Vagina (tissue), 2 donors: ENCODE results near the gene CPLX1. TPM values are rescaled to one million over a fixed set of nuclear protein-coding genes. Genes with fewer than 3 reads are reported as not detected.

Experiments used
- DNase-seq, 2 donors: peaks; one replicate each; pipeline ENCODE4 v3.0.0-alpha.2; 2017; ENCODE audit errors: extremely low spot score in 2 of 2
- H3K27ac ChIP-seq: fragments of 200-600 bp; sonication (generic); one replicate; pipeline ENCODE4 v1.5.1; 2019
- H3K27me3 ChIP-seq: fragments of 200-600 bp; sonication (generic); one replicate; pipeline ENCODE4 v1.5.1; 2019
- H3K36me3 ChIP-seq, 2 donors: fragments of 200-600 bp; sonication (generic); one replicate each; pipeline ENCODE4 v1.5.1; 2017 to 2019
- H3K4me1 ChIP-seq: fragments of 200-600 bp; sonication (generic); one replicate; pipeline ENCODE4 v1.5.1; 2019
- H3K4me3 ChIP-seq, 2 donors: fragments of 200-600 bp; sonication (generic); 1 replicate in 1 of 2; 2 replicates in 1 of 2; pipeline ENCODE4 v1.5.1; 2016 to 2019
- H3K9me3 ChIP-seq: fragments of 200-600 bp; sonication (generic); one replicate; pipeline ENCODE4 v1.5.1; 2019
- CTCF ChIP-seq, 3 experiments: fragments of 450-650 bp in 2 of 3; fragments of 200-600 bp in 1 of 3; sonication (generic) in 1 of 3; IDR thresholded peaks; one replicate each; pipeline ENCODE4 v1.5.1; 2017 to 2019; ENCODE audit warnings: antibody characterized with exemption in 3 of 3, mild to moderate bottlenecking in 2 of 3, moderate library complexity in 2 of 3
- POLR2A ChIP-seq, 2 donors: fragments of 450-650 bp; IDR thresholded peaks; one replicate each; pipeline ENCODE4 v1.6.1; 2017; ENCODE audit warnings: antibody characterized with exemption in 2 of 2, mild to moderate bottlenecking in 2 of 2, moderate library complexity in 2 of 2
- POLR2AphosphoS5 ChIP-seq, 2 donors: sonication (generic); formaldehyde crosslinking; IDR thresholded peaks; one replicate each; pipeline ENCODE4 v1.9.0; 2017; ENCODE audit warnings: antibody characterized with exemption in 2 of 2, mild to moderate bottlenecking in 2 of 2, low read depth in 1 of 2; ENCODE audit not compliant: insufficient read depth in 1 of 2
- intact Hi-C: fragments of 100-400 bp; cut with DNase I; formaldehyde crosslinking; loops from one replicate; pipeline ENCODE4 v1.15.1; 2023
- total RNA-seq: library from RNA; depleted of rRNA; stranded (reverse); fragments of >200 nt; gene quantifications from one replicate; pipeline ENCODE4 v1.2.3, GENCODE V29; 2016

The CPLX1 gene
- 0.98 TPM for total RNA-seq

DNA sequence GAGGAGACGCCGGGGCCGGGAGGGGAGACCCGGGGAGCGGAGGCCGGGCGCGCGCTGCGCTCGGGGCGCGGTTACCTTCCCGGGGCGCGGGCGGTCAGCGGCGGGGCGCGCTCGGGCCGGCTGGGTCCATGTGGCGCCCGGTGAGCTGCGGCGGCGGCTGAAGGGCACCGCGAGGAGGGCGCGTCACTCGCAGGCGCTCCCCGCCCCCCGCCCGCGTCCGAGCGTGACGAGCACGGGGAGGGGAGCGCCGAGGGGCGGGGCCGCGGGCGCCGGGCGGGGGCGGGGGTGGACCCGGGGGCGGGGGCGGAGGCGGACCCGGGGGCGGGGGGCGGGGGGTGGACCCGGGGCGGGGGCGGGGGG is at the start of gene CPLX1:
TSS of gene CPLX1 (minus strand) at position 159 of the 360 bp plus-strand sequence. CDS start 1,607 bp downstream, outside the sequence.
- no peak for DNase-seq
- TF ChIP-seq POLR2AphosphoS5 (IDR thresholded peaks at IDR 0.05; ENCODE audit: insufficient read depth in 1 of 2, low read depth in 1 of 2) (no peak), POLR2A (IDR thresholded peaks at IDR 0.05) (no peak), CTCF (IDR thresholded peaks at IDR 0.05) (no peak)
- H3K36me3 ChIP-seq = no peaks in the 10 kb centered on the region
- H3K4me1 ChIP-seq = peaks cover 13% of the 10 kb centered on the region
- peak within 1 kb of the TSS; percentile 30 to 44 for H3K4me3 ChIP-seq
- peaks cover 25% of the 10 kb centered on the region for H3K27me3 ChIP-seq
- H3K9me3 ChIP-seq = no peaks in the 10 kb centered on the region
- H3K27ac ChIP-seq = no peak within 1 kb of the TSS
- intact Hi-C loops = no loop called here

- no peak for TF ChIP-seq CTCF (IDR thresholded peaks at IDR 0.05)
- TF ChIP-seq POLR2AphosphoS5 (IDR thresholded peaks at IDR 0.05; ENCODE audit: insufficient read depth in 1 of 2, low read depth in 1 of 2) = no peak
- no peak for TF ChIP-seq POLR2A (IDR thresholded peaks at IDR 0.05)
- H3K27me3 ChIP-seq = no peaks in the 10 kb centered on the region
- no peak overlapping the region for H3K27ac ChIP-seq
- H3K36me3 ChIP-seq = peaks cover 0 to 70% of the 10 kb centered on the region in 2 donors
- DNase-seq = no peak
- no peaks in the 10 kb centered on the region for H3K4me1 ChIP-seq
- no peak overlapping the region for H3K4me3 ChIP-seq
- intact Hi-C loops = no loop called here
- no peaks in the 10 kb centered on the region for H3K9me3 ChIP-seq
Measured at GRCh38 chr4:874971-875817, 49.3 kb upstream of the CPLX1 start.

DNA sequence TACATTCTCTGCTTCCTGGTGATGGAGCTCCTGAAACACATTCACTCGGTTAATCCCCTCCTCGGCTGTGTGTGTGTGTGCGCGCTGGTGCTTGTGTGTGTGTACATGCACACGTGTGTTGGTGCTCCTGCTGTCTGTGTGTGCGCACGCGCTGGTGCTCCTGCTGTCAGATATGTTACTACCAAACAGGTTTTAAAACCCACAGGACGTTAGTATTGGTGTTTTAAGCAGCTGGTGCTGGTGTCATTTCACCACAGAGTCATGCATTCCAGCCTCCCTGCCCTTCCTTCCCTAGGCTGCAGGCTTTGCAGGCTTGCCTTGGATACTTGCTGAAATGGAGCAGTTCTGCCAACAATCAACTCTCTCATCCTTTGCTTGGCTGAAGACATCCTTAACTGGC is 48.1 kb upstream of the CPLX1 start:
- no peak overlapping the region for H3K27ac ChIP-seq
- TF ChIP-seq POLR2AphosphoS5 (IDR thresholded peaks at IDR 0.05; ENCODE audit: insufficient read depth in 1 of 2, low read depth in 1 of 2) (no peak), CTCF (IDR thresholded peaks at IDR 0.05) (no peak), POLR2A (IDR thresholded peaks at IDR 0.05) (no peak)
- H3K27me3 ChIP-seq = no peaks in the 10 kb centered on the region
- H3K36me3 ChIP-seq = peaks cover 0 to 70% of the 10 kb centered on the region in 2 donors
- no peak overlapping the region for H3K4me3 ChIP-seq
- intact Hi-C loops = no loop called here
- no peak for DNase-seq
- H3K4me1 ChIP-seq = no peaks in the 10 kb centered on the region
- no peaks in the 10 kb centered on the region for H3K9me3 ChIP-seq

DNA sequence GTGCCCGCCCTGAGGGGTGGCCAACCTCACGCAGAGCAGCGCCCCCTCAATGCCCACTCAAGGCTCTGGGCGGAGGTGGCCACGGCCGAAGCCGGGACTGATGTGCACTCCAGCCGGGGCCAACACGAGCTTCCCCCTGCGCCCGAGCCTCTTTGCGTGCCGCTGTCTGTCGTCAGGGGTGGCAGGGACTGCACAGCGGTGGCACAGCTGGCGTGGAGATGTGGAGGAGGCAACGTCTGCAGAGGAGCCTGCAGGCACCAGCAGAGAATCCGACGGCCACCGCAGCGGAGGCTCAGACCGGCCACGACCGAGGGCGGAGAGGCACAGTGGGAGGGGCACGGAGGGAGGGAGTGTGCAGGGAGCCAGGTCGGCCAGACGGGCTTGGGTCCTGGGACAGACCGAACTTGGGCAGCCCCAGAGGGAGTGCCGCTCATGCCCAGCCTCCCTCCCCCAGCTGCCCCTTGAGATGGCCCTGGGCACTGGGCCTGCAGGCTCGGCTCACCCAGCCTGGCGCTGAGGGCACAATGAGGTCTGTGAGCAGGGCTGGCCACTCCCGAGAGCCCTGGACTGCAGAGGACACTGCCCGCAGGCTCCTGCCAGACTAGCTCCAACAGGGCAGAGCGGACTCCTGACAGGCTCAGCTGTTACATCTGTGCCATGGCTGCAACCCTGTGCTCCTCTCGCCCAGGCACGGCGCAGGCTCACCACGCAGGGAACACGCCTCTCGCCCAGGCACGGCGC is 46.5 kb upstream of the CPLX1 start:
- no peak overlapping the region for H3K27ac ChIP-seq
- intact Hi-C loops = no loop called here
- no peak for TF ChIP-seq CTCF (IDR thresholded peaks at IDR 0.05)
- no peak for TF ChIP-seq POLR2A (IDR thresholded peaks at IDR 0.05)
- no peak for TF ChIP-seq POLR2AphosphoS5 (IDR thresholded peaks at IDR 0.05; ENCODE audit: insufficient read depth in 1 of 2, low read depth in 1 of 2)
- no peak overlapping the region for H3K4me3 ChIP-seq
- no peak for DNase-seq
- H3K27me3 ChIP-seq = no peaks in the 10 kb centered on the region
- no peaks in the 10 kb centered on the region for H3K4me1 ChIP-seq
- peaks cover 0 to 76% of the 10 kb centered on the region in 2 donors for H3K36me3 ChIP-seq
- no peaks in the 10 kb centered on the region for H3K9me3 ChIP-seq
